K562 (cell line): ENCODE measurements around the gene GOLPH3L. TPM values are rescaled to one million over a fixed set of nuclear protein-coding genes. Genes with fewer than 3 reads are reported as not detected.

ENCODE experiments used
- BCL6 ChIP-seq: fragments of 250-450 bp; sonication (Bioruptor Pico); IDR thresholded peaks from 2 replicates; pipeline ENCODE4 v1.4.0; 2020
- NFATC3 ChIP-seq: fragments of 450-650 bp; IDR thresholded peaks from 2 replicates; pipeline ENCODE4 v1.6.1; 2017; ENCODE audit warnings: mild to moderate bottlenecking
- PHF20 ChIP-seq: fragments of 450-650 bp; IDR thresholded peaks from 2 replicates; pipeline ENCODE4 v1.6.1; 2018; ENCODE audit not compliant: partially characterized antibody
- PTBP1 ChIP-seq: fragments of 200-400 bp; formaldehyde crosslinking; IDR thresholded peaks from 2 replicates; pipeline ENCODE4 v1.6.1; 2017; ENCODE audit warnings: low read depth, low read length
- XRCC5 ChIP-seq: fragments of 200-400 bp; formaldehyde crosslinking; IDR thresholded peaks from 2 replicates; pipeline ENCODE4 v1.6.1; 2017; ENCODE audit warnings: low read depth, mild to moderate bottlenecking, low read length
- ZNF551 ChIP-seq: fragments of 250-450 bp; sonication (Bioruptor Pico); IDR thresholded peaks from 2 replicates; pipeline ENCODE4 v1.5.0; 2021; ENCODE audit warnings: mild to moderate bottlenecking, moderate library complexity
- polyA plus RNA-seq, 8 experiments: library from polyadenylated mRNA; depleted of rRNA in 4 of 8; stranded (reverse) in 5 of 8; unstranded in 3 of 8; fragments of >200 nt; fragmentation: Nextera tagmentation in 2 of 8; fragmentation: Illumina TruSeq in 1 of 8; extraction: Ambion mirVana in 2 of 8; extraction: Trizol in 1 of 8; gene quantifications; 2 replicates each; pipeline versions ENCODE4 v1.2.1 to v1.2.3, GENCODE V29; 2011 to 2014; ENCODE audit warnings: inconsistent platforms in 1 of 8, missing spikeins in 1 of 8
- total RNA-seq, 7 experiments: library from RNA; depleted of rRNA in 6 of 7; stranded (reverse); fragments of >200 nt in 6 of 7; fragmentation: Illumina TruSeq in 2 of 7; extraction: Trizol in 2 of 7; gene quantifications; 2 replicates each; pipeline versions ENCODE4 v1.2.1 to v1.2.3, GENCODE V29; 2011 to 2021; ENCODE audit warnings: low replicate concordance in 1 of 7
- TF ChIP-seq, protein P1 (sequence below): fragments of 450-650 bp; conservative IDR thresholded peaks from 2 replicates; pipeline ENCODE4 v1.6.1; 2016; ENCODE audit warnings: missing genetic modification characterization, low read depth, mild to moderate bottlenecking, control low read depth, missing compliant biosample characterization
- TF ChIP-seq, protein P2 (sequence below), 2 experiments: fragments of 450-650 bp; IDR thresholded peaks; 2 replicates each; pipeline ENCODE4 v1.6.1; 2016
- TF ChIP-seq, protein P3 (sequence below): fragments of 200-400 bp; formaldehyde crosslinking; IDR thresholded peaks from 2 replicates; pipeline ENCODE4 v1.6.1; 2017; ENCODE audit warnings: mild to moderate bottlenecking, low read depth, low read length, moderate library complexity

GOLPH3L gene
- total and polyA plus RNA-seq, 9 of the 15 experiments (the other 6 are each of a cell fraction or from before 2014, with no cell fraction given) = 8.1 to 42.1 (median 21.6) TPM

DNA sequence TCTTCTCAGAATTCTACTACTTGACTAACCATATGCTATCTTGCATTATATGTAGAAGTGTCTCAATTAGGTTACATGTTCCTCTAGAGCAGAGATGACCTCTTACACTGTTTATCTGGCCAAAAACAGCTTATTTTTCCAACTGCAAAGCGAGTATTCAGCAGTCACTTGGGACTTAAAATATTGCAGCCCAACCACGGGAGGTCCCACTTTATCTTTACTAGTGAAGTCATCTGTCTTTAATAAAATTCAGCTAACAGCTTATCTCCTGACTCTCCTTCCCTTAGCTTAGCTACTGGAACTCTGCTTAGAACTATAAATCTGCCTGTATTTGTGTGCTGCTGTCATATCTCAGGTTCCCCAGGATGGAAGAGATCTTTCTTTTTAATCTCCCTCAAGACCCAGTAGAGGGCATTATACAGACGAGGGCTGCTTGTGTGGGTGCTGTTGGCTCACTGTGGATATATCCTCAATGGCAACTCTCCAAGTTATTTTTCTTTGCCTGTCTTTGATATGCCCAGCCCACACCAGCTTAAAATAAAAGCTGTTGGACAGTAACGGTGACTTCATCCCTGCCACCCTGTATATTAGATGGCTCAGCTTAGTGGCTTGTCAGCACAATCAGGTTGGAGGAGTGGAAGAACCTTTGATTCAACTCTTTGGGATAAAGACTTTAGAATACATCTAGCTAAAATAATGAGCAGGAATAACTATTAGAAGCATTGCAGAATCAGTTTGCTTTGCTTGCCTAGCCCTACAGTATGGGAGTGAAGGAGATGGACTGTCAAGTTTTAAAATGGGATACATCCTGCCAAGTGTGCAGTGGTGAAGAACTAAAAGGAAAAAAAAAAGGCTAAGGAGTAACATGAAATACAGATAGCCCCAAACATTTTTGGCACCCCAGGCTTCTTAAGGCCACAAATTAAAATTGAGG lies 77.1 kb downstream of the GOLPH3L start (continued):
- TF ChIP-seq, protein P1, sequence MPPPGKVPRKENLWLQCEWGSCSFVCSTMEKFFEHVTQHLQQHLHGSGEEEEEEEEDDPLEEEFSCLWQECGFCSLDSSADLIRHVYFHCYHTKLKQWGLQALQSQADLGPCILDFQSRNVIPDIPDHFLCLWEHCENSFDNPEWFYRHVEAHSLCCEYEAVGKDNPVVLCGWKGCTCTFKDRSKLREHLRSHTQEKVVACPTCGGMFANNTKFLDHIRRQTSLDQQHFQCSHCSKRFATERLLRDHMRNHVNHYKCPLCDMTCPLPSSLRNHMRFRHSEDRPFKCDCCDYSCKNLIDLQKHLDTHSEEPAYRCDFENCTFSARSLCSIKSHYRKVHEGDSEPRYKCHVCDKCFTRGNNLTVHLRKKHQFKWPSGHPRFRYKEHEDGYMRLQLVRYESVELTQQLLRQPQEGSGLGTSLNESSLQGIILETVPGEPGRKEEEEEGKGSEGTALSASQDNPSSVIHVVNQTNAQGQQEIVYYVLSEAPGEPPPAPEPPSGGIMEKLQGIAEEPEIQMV = no peak
- no peak for TF ChIP-seq BCL6 (CRISPR knock-in tag)
- no peak for TF ChIP-seq XRCC5
- peak; percentile 4 for TF ChIP-seq PHF20
- no peak for TF ChIP-seq PTBP1
- 0 out of 2 replicates have a peak, but pooled peaks have one; percentile 11 for TF ChIP-seq NFATC3
- TF ChIP-seq, protein P2, sequence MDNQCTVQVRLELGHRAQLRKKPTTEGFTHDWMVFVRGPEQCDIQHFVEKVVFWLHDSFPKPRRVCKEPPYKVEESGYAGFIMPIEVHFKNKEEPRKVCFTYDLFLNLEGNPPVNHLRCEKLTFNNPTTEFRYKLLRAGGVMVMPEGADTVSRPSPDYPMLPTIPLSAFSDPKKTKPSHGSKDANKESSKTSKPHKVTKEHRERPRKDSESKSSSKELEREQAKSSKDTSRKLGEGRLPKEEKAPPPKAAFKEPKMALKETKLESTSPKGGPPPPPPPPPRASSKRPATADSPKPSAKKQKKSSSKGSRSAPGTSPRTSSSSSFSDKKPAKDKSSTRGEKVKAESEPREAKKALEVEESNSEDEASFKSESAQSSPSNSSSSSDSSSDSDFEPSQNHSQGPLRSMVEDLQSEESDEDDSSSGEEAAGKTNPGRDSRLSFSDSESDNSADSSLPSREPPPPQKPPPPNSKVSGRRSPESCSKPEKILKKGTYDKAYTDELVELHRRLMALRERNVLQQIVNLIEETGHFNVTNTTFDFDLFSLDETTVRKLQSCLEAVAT (IDR thresholded peaks at IDR 0.05) = peak; percentile 48 to 85; a peak in 1 of 4 replicates
- no peak for TF ChIP-seq ZNF551
- TF ChIP-seq, protein P3, sequence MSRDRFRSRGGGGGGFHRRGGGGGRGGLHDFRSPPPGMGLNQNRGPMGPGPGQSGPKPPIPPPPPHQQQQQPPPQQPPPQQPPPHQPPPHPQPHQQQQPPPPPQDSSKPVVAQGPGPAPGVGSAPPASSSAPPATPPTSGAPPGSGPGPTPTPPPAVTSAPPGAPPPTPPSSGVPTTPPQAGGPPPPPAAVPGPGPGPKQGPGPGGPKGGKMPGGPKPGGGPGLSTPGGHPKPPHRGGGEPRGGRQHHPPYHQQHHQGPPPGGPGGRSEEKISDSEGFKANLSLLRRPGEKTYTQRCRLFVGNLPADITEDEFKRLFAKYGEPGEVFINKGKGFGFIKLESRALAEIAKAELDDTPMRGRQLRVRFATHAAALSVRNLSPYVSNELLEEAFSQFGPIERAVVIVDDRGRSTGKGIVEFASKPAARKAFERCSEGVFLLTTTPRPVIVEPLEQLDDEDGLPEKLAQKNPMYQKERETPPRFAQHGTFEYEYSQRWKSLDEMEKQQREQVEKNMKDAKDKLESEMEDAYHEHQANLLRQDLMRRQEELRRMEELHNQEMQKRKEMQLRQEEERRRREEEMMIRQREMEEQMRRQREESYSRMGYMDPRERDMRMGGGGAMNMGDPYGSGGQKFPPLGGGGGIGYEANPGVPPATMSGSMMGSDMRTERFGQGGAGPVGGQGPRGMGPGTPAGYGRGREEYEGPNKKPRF = no peak
